Mesothelial cell of epicardium (in vitro differentiated cells): Measurements from ENCODE around the gene ZNF212. TPM values are rescaled to one million over a fixed set of nuclear protein-coding genes. Genes with fewer than 3 reads are reported as not detected.

Experiments used
- DNase-seq, 2 experiments: peaks; one replicate each; pipeline ENCODE4 v3.0.0; 2021; ENCODE audit warnings: low spot score in 2 of 2; ENCODE audit not compliant: unreplicated experiment in 2 of 2
- H3K27ac Mint-ChIP-seq: 2 replicates; pipeline ENCODE4 v1.8.0; 2021; ENCODE audit warnings: mixed read lengths
- H3K27me3 Mint-ChIP-seq: 2 replicates; pipeline ENCODE4 v1.8.0; 2021; ENCODE audit warnings: low read depth, mixed read lengths
- H3K36me3 Mint-ChIP-seq: 2 replicates; pipeline ENCODE4 v1.8.0; 2021; ENCODE audit warnings: mixed read lengths
- H3K4me1 Mint-ChIP-seq: 2 replicates; pipeline ENCODE4 v1.8.0; 2021; ENCODE audit warnings: mixed read lengths
- H3K4me3 Mint-ChIP-seq: 2 replicates; pipeline ENCODE4 v1.8.0; 2021; ENCODE audit warnings: mild to moderate bottlenecking, moderate library complexity, mixed read lengths
- H3K9me3 Mint-ChIP-seq: 2 replicates; pipeline ENCODE4 v1.8.0; 2021; ENCODE audit warnings: mixed read lengths
- total RNA-seq: library from RNA; stranded (reverse); gene quantifications from 3 replicates; pipeline ENCODE4 v1.2.1, GENCODE V29; 2021
- TF ChIP-seq, protein P1 (sequence below): fragments of 200-600 bp; sonication (generic); IDR thresholded peaks from one replicate; pipeline ENCODE4 v1.5.0; 2021; ENCODE audit warnings: antibody characterized with exemption; ENCODE audit not compliant: unreplicated experiment

The ZNF212 gene
- total RNA-seq, 1 donor from 2014 or later, result 20.8 TPM

DNA sequence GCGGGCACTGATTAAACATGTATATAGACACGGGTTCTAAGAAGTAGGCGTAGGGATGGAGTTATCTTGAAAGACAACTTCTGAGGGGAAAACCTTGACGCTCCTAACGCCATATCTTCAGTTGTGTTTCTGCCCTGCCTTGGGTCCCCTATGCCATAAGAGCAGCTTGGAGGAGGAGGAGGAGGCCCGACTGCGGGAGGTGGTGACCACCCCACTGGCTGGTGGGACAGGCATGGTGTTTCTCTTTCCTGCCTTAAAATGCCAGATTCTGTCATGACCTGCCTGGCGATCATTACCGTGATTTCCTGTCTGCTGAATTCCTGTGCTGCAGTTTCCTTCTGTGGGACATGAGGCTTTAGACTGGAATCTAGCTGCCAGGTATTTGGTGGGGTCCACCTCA is 38.4 kb downstream of the ZNF212 start:
- peaks cover 11% of the 10 kb centered on the region for H3K9me3 Mint-ChIP-seq
- H3K4me3 Mint-ChIP-seq, result no peak overlapping the region
- H3K36me3 Mint-ChIP-seq, result peaks cover 63% of the 10 kb centered on the region
- no peaks in the 10 kb centered on the region for H3K4me1 Mint-ChIP-seq
- no peak for DNase-seq
- no peaks in the 10 kb centered on the region for H3K27me3 Mint-ChIP-seq
- H3K27ac Mint-ChIP-seq, result no peak overlapping the region
- TF ChIP-seq, protein P1, sequence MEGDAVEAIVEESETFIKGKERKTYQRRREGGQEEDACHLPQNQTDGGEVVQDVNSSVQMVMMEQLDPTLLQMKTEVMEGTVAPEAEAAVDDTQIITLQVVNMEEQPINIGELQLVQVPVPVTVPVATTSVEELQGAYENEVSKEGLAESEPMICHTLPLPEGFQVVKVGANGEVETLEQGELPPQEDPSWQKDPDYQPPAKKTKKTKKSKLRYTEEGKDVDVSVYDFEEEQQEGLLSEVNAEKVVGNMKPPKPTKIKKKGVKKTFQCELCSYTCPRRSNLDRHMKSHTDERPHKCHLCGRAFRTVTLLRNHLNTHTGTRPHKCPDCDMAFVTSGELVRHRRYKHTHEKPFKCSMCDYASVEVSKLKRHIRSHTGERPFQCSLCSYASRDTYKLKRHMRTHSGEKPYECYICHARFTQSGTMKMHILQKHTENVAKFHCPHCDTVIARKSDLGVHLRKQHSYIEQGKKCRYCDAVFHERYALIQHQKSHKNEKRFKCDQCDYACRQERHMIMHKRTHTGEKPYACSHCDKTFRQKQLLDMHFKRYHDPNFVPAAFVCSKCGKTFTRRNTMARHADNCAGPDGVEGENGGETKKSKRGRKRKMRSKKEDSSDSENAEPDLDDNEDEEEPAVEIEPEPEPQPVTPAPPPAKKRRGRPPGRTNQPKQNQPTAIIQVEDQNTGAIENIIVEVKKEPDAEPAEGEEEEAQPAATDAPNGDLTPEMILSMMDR, result no peak

DNA sequence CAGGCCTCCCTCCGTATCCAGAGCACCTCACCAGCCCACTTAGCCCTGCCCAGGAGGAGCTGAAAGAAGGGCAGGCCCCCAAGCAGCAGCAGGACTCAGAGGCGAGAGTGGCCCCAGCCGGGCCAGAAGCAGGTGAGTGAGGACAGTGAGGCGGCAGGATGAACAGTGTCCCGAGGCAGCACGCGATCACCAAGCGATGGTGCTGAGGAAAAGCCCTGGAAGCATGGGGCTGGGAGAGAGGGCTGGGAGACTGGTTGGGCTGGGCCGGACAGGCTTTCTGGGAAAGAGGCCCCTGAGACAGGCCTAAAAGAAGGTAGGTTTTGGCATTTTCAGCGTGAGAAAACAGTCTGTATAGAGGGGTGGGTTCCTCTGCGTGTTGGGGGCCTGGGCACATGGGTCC is 38.9 kb downstream of the ZNF212 start:
- Mint-ChIP-seq H3K27me3 (no peaks in the 10 kb centered on the region), H3K9me3 (peaks cover 11% of the 10 kb centered on the region), H3K36me3 (peaks cover 58% of the 10 kb centered on the region), H3K4me1 (no peaks in the 10 kb centered on the region), H3K4me3 (no peak overlapping the region), H3K27ac (no peak overlapping the region)
- no peak for DNase-seq
- TF ChIP-seq, protein P1, result no peak

DNA sequence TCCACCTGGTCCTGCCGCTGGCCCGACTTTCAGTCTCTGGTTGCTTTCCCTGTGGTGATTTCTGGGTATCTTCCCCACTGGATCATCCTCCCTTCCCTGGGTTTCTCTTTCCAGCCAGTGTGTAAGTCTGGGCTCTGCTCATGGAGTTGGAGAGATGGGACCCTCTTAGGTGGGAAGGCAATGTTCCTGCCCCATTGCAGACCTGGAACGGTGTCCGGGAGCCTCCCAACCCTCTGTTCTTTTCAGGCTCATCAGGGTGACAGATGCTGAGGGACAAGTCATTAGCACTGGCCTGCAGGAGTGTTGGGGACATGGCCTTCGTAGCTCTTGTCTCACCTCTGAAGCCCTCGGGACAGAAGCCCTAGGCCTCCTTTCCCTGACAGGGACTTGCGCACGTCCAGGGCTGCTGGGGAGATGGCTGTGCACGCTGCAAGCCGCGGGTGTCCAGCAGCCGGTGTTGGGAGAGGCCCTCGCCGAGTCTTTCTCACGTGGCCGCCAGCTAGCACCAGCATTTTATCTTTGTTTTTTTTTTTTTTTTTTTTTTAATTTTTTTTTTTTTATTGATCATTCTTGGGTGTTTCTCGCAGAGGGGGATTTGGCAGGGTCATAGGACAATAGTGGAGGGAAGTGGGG is 39.8 kb downstream of the ZNF212 start:
- H3K4me1 Mint-ChIP-seq, result no peaks in the 10 kb centered on the region
- no peaks in the 10 kb centered on the region for H3K27me3 Mint-ChIP-seq
- TF ChIP-seq, protein P1, result no peak
- H3K36me3 Mint-ChIP-seq, result peaks cover 50% of the 10 kb centered on the region
- no peak for DNase-seq
- peaks cover 6% of the 10 kb centered on the region for H3K9me3 Mint-ChIP-seq
- H3K4me3 Mint-ChIP-seq, result no peak overlapping the region
- no peak overlapping the region for H3K27ac Mint-ChIP-seq

DNA sequence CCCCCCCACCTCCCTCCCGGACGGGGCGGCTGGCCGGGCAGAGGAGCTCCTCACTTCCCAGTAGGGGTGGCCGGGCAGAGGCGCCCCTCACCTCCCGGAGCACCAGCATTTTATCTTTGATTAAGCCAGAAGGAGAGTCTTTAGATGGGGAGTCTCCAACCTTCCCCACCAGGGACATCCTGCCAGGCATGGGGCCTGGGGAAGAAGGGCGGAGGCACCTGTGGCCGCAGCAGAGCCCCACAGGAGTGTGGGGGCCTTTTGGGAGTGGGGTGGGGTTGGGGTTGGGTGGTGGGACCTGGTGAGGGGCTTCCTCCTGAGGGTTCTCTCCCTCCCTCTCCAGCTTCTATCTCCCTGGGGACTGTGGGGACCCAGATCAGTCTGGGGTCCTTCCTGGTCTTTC is 40.7 kb downstream of the ZNF212 start:
- H3K36me3 Mint-ChIP-seq, result peaks cover 43% of the 10 kb centered on the region
- no peak overlapping the region for H3K4me3 Mint-ChIP-seq
- TF ChIP-seq, protein P1, result no peak
- no peak overlapping the region for H3K27ac Mint-ChIP-seq
- H3K4me1 Mint-ChIP-seq, result peaks cover 5% of the 10 kb centered on the region
- no peaks in the 10 kb centered on the region for H3K9me3 Mint-ChIP-seq
- H3K27me3 Mint-ChIP-seq, result no peaks in the 10 kb centered on the region
- no peak for DNase-seq

DNA sequence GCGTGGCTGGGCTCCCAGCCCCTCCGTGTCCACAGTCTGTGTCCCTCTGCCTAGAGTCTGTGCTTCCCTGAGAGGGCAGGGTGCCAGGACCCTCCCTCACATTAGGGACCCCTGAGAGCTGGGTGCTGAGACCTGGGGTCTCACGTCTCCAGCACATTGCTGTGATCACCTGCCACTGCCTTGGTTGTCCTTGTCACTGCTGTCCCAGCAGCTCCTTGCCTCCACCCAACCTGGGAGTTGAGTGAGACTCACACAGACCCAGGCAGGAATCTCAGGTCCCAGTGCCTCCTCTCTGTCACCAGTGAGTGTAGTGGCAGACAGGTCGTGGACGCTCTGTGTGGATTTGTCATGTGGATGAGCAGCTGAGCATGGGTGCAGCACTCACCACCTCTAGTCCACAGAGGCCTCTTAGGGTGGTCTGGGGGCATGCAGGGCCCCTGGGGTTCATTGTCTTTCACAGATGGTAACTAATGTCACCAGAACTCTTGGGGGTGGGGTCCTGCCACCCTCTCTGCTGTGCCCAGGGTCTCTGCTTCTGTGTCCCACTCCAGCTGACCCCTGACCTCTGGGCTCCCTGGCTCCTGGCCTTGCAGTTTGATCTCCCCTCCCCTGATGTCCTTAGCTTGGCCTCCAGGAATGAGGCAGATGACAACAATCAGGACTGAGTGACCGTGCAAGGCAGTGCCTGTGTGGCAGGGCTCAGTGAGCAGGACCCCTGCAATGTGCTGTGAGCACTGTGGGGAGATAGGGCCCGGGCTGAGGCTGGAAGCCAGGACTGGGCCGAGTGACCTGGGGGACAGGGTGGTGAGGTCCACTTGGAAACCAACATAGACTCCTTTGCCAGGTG is 41.4 kb downstream of the ZNF212 start:
- peaks cover 40% of the 10 kb centered on the region for H3K36me3 Mint-ChIP-seq
- H3K4me1 Mint-ChIP-seq, result peaks cover 9% of the 10 kb centered on the region
- H3K27ac Mint-ChIP-seq, result no peak overlapping the region
- H3K27me3 Mint-ChIP-seq, result no peaks in the 10 kb centered on the region
- TF ChIP-seq, protein P1, result no peak
- H3K9me3 Mint-ChIP-seq, result no peaks in the 10 kb centered on the region
- no peak overlapping the region for H3K4me3 Mint-ChIP-seq
- no peak for DNase-seq
